ENCODE results near the gene CHST1.

CHST1 gene

DNA sequence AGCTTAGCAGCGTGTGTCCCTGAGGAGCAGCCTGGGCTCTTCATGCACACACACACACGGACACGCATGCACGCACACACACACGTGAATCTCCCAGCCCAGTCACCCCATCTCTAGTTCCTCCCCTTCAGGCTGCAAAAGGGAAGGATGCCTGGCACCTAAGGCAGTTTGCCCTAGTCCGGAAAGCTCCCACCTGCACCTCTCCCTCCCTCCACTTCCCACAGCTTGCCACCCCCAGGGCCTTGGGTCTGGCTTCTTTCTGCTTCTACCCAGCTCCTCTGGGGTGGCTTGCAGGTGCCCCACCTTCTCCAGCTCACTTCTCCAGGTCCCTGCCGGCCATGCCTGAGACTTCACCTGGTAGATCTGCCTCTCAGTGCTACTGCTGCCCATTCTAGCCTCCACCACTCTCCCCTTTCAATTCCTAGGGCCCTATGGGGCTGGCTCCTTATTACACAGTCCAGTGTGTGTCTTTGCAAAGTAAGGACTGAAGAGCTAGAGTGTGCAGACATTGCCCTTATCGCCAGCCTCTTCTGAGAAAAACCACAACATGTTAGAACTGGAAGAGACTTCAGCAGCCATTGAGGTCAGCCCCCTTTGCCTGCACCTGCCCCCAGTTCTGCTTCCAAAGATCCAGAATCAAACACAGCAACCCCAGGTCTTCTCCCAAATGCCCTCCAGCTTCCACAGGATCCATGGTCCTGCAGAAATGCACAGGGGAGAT, 33.5 kb upstream of the CHST1 start:
- H3K4me3 ChIP-seq (ENCODE audit: low read depth, low read length): no peak overlapping the region
- TF ChIP-seq, protein P1, sequence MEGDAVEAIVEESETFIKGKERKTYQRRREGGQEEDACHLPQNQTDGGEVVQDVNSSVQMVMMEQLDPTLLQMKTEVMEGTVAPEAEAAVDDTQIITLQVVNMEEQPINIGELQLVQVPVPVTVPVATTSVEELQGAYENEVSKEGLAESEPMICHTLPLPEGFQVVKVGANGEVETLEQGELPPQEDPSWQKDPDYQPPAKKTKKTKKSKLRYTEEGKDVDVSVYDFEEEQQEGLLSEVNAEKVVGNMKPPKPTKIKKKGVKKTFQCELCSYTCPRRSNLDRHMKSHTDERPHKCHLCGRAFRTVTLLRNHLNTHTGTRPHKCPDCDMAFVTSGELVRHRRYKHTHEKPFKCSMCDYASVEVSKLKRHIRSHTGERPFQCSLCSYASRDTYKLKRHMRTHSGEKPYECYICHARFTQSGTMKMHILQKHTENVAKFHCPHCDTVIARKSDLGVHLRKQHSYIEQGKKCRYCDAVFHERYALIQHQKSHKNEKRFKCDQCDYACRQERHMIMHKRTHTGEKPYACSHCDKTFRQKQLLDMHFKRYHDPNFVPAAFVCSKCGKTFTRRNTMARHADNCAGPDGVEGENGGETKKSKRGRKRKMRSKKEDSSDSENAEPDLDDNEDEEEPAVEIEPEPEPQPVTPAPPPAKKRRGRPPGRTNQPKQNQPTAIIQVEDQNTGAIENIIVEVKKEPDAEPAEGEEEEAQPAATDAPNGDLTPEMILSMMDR (IDR thresholded peaks at IDR 0.05; ENCODE audit: low read depth, low read length): no peak

DNA sequence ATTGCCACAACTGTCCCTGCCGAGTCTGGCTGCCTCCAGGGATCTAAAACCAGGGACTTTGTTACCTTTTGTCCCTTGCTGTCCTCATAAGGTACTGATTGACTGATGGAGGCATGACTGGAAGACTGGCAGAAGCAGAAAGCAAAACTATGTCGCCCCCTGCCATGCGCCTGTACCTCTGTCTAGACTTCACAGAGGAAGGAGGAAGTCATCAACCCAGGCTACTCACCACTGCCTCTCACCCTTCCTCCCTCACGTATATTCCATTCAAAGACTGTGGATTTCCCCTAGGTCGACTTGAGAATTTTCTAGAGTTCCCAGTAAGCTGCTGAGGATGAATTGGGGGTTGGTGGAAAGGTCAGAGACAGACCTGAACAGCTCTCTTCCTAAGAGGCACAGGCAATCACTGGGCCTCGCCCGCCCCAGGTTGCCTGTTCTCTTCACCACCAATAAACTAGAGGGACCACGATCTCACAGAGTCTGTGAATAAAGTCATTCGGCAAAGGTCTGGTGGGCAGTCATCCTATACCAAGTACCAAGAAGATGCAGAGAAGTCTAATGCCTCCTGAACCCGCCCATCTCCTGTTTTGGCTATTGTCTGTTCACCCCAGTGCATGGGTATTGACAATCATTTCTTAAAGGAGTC, 27.5 kb upstream of the CHST1 start:
- TF ChIP-seq, protein P1 (IDR thresholded peaks at IDR 0.05; ENCODE audit: low read depth, low read length): no peak
- no peak overlapping the region for H3K4me3 ChIP-seq (ENCODE audit: low read depth, low read length)

DNA sequence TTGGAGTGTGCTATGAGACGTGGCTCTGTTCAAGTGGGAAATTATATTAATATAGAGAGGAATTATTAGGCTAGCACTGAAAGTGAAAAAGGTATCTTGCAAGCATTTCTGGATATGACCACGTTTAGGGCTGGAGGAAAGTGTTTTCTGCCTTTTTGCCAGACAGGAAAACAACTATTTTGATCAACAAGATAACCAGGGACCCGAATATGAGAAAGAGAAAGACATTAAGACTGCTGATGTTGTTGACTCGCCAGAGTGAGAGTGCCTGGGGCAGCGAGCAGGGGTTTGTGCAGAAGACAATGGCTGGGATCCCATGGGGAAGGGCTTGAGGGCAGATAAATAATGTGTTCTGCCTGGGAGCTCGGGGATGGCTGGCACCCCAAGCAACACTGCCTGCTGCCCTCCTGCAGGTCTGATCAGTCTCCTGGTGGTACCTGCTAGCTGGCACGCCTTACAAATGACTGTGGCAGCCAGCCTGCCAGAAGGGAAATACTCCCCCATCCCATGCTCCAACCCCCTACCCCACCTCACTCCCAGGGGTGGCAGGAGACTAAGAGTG, 23.1 kb upstream of the CHST1 start:
- no peak overlapping the region for H3K4me3 ChIP-seq (ENCODE audit: low read depth, low read length)
- TF ChIP-seq, protein P1 (IDR thresholded peaks at IDR 0.05; ENCODE audit: low read depth, low read length): no peak

DNA sequence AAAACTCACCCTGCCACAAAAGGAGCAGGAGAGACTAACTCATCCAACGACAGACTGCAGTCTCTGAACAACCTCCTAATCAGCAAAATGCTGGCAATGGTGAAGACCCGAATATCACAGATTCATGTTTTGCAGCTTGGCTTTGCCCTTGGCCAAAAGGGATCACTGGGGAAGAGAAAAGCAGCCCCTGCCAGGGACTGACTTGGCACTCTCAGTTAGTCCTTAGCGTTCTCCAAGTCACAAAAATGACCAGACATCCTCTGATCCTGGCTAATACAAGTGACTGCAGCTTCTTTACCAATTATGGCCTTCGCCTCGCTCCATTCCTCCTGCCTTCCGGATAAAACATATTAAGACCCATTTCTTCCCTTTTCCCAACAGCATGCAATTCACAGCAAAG, 22.4 kb upstream of the CHST1 start:
- no peak overlapping the region for H3K4me3 ChIP-seq (ENCODE audit: low read depth, low read length)
- TF ChIP-seq, protein P1 (IDR thresholded peaks at IDR 0.05; ENCODE audit: low read depth, low read length): no peak

DNA sequence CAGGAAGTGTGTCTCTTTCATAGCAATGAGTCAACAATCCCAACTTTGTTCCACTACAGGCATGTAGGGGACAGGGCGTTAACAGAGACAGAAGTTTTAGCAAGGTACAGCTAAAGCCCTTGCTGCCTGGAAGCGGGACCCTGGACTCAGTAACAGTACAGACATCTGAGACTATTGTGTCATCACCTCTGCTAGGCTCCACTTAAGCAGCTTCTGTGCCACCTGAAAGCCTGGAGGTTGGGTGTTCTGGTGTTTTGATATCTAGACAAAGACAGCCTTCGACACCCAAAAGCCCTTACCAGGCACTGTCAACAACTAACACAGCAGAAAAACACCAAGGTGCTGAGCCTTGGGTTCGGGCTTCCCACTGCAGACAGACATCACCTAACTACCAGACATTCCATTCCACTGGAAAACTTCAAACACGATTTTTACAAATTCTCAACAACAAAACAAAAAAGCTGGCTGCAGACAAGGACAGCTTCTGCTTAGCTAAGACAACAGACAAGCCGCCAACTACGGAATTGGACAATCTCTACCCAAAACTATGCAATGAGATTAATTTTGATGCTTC, 20.6 kb upstream of the CHST1 start:
- H3K4me3 ChIP-seq (ENCODE audit: low read depth, low read length): no peak overlapping the region
- TF ChIP-seq, protein P1 (IDR thresholded peaks at IDR 0.05; ENCODE audit: low read depth, low read length): no peak

DNA sequence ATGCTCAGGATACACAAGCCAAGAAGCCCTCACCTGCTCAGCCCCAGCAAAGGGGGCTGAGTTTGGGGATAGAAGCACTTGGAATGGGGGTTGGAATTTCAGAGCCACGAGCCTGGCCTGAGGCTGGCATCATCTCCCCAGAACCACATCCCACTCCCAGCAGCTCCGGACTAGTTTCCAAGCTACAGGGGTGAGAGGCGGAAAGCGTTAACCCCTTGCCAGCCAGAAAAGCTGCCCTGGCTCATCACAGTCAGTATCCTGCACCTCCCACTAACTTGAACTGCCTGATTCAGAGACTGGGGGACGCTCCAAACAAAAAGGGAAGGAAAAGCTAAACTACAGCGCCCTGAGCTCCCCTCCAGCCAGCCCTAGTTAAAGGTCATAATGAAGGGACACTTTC, 19.0 kb upstream of the CHST1 start:
- TF ChIP-seq, protein P1 (IDR thresholded peaks at IDR 0.05; ENCODE audit: low read depth, low read length): no peak
- H3K4me3 ChIP-seq (ENCODE audit: low read depth, low read length): no peak overlapping the region

Data from WI38 (cell line).